Body of pancreas (tissue), 4 donors: ENCODE results near the gene PRMT7.

ENCODE experiments used
- CTCF ChIP-seq, 7 experiments: fragments of 450-650 bp in 4 of 7; fragments of 200-600 bp in 3 of 7; sonication (generic) in 3 of 7; IDR thresholded peaks; one replicate each; pipeline ENCODE4 v1.5.1; 2016 to 2019; ENCODE audit warnings: antibody characterized with exemption in 7 of 7
- POLR2A ChIP-seq, 3 donors: fragments of 450-650 bp; IDR thresholded peaks; one replicate each; pipeline ENCODE4 v1.6.1; 2016; ENCODE audit warnings: antibody characterized with exemption in 3 of 3, mild to moderate bottlenecking in 2 of 3

- TF ChIP-seq POLR2A (IDR thresholded peaks at IDR 0.05) = no peak
- TF ChIP-seq CTCF (IDR thresholded peaks at IDR 0.05) = no peak
These were observed 94.0 kb downstream of the PRMT7 start for GRCh38 chr16:68404736-68405345.
